Measurements from ENCODE around the gene NSFL1C.

Gene NSFL1C

DNA sequence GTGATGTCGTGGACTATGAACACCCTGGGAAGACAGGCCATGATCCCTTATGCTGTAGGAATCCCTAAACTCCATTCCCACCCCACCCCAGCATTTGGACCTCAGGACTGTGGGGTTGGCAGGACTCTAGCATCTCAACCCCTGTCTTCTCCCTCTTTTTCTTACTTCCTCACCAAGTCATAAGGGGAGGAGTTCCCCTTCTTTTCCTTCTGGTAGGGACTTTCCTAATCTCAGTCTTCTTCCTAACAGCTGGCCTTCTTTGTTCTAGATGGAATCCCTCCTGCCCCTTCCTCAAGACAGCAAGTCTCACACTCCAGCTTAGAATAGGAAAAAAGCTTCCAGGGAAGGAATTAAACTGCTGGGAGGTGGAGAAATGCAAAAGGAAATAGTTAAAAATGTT lies 26.9 kb upstream of the NSFL1C start:
- H3K27me3 ChIP-seq (ENCODE audit: low read depth), result peaks cover 9% of the 10 kb centered on the region
- no peaks in the 10 kb centered on the region for H3K4me1 ChIP-seq
- no peak for DNase-seq (ENCODE audit: low spot score in 2 of 2)
- no peaks in the 10 kb centered on the region for H3K9me3 ChIP-seq
- in situ Hi-C loops (cut with MboI; ENCODE audit: low sequenced_read_pairs), result no loop called here
- H3K36me3 ChIP-seq (replicated peaks), result no peaks in the 10 kb centered on the region
- H3K4me3 ChIP-seq, result no peak overlapping the region

DNA sequence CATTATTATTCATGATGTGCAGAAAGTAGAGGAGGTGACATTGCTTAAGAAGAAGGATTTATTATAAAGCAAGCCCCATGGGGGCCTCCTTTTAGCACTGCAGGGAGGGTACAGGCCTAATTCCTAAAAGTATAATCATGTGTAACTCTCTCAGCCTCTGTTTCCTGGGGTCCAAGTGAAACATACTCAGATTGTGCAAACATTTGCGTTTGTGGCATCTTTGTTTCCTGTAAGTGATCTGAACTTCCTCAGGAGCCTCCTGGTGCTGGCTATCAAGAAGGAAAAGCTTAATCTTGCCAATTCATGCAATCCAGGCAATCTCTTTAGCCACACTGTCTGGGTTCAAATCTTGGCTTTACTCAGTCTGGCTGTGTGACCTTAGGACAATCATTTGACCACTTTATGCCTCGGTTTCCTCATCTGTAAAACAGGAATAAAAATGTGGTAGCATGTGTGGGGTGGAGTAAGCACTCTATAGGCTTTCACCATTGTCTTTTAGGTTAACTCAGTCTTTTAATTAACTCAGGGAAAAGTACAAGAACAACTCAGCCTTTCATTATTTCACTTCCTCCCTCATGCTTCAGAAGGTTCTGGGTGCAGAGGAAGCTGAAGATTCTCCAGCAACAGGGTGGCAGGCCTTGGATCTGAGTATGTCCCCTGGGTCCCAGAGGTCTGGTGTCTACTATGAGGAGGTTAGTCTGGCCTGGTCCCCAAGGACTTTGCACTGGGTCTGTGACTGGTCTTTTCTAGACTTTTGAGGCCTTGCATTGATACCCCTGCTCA lies 25.4 kb upstream of the NSFL1C start:
- Histone ChIP-seq H3K9me3 (no peaks in the 10 kb centered on the region), H3K36me3 (replicated peaks) (no peaks in the 10 kb centered on the region), H3K27me3 (ENCODE audit: low read depth) (peaks cover 9% of the 10 kb centered on the region), H3K4me1 (no peaks in the 10 kb centered on the region), H3K4me3 (no peak overlapping the region)
- in situ Hi-C loops (cut with MboI; ENCODE audit: low sequenced_read_pairs), result no loop called here
- DNase-seq (ENCODE audit: low spot score in 2 of 2), result no peak

DNA sequence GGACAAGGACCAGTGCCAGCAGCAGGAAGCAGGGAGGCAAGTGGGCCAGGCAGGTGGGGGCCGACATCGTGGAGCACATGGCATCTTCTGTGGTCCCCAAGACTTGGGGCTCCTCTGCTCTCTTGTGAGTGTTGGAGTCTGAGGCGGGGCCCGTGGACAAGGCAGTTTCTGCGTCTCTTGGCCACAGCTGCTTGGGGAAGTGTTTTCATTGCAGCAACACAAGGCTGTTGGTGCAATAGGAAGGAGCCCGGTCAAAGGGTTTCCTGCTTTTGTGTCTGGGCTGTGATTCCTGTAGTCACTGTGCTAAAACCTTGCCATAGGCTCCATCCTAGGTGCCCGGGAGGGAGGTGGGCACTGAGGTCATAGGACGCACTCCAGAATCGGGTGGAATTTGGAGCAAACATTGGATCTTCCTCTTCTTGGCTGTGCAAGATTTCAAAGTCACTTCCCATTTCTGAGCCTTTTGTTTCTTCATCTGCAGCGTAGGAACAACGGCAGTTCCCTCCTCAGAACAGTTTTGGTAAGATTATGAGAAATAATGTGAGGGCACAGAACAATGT lies 24.7 kb upstream of the NSFL1C start, which contains the start of gene SIRPB2:
TSS of gene SIRPB2 (minus strand) at position 140 of the 560 bp plus-strand sequence. CDS start at position 79, 61 bp downstream.
- no peak within 1 kb of the TSS for H3K4me3 ChIP-seq
- no peaks in the 10 kb centered on the region for H3K9me3 ChIP-seq
- no peak for DNase-seq (ENCODE audit: low spot score in 2 of 2)
- in situ Hi-C loops (cut with MboI; ENCODE audit: low sequenced_read_pairs), result no loop called here
- no peaks in the 10 kb centered on the region for H3K36me3 ChIP-seq (replicated peaks)
- H3K27me3 ChIP-seq (ENCODE audit: low read depth), result peaks cover 9% of the 10 kb centered on the region
- no peaks in the 10 kb centered on the region for H3K4me1 ChIP-seq

DNA sequence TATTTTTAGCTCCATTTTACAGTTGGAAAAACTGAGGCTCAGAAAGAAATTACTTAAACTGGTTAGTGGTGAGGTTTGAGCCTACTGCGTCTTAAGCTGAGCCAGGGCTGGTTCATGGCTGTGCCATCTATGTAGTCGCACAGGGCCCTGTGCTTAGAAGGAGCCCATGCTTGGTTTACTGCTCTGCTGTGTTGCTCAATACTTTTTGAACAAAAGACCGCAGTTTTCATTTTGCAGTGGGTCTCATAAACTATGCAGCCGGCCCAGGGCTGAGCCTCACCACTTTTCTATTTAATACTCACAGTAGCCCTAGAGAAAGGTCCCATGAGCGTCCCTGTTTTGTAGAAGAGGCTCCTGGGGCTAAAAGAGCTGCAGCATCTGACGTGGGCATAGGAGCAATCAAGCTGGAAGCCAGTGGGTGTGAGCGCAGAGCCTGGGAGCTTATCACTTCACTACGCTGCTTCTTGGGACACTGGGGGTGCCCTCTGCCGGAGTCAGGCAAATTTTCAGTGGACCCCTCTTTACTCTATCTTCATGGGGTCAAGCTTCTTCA lies 24.1 kb upstream of the NSFL1C start:
- no peak overlapping the region for H3K4me3 ChIP-seq
- H3K36me3 ChIP-seq (replicated peaks), result no peaks in the 10 kb centered on the region
- no peaks in the 10 kb centered on the region for H3K4me1 ChIP-seq
- peaks cover 9% of the 10 kb centered on the region for H3K27me3 ChIP-seq (ENCODE audit: low read depth)
- no peaks in the 10 kb centered on the region for H3K9me3 ChIP-seq
- no peak for DNase-seq (ENCODE audit: low spot score in 2 of 2)
- in situ Hi-C loops (cut with MboI; ENCODE audit: low sequenced_read_pairs), result no loop called here

DNA sequence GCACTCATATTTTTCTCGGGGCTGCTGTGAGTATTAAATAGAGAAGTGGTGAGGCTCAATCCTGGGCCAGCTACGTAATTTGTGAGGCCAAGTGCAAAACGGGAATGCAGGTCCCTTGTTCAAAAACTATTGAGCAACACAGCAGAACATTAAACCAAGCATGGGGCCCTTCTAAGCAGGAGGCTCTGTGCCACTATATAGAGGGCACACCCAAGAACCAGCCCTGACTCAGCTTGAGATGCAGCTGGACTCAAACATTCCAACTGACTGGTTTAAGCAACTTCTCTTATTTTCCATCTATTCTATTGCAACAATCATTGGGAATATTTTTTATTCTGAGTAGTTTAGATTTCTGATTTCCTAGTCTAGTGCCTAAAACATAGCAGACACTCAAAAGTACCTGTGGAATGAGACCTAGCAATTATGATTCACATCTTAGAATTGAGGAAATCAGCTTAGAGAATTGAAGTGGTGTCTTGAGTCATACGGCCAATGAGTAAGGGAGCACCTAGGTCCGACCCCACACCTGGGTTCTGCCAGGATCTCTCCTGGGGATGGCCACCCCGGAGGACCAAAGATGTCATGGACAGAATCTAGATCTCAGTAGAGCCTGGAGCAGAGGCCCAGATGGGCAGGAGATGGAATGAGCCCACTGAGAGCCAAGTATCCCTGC lies 23.3 kb upstream of the NSFL1C start:
- Histone ChIP-seq H3K27me3 (ENCODE audit: low read depth) (peaks cover 9% of the 10 kb centered on the region), H3K4me1 (no peaks in the 10 kb centered on the region), H3K36me3 (replicated peaks) (no peaks in the 10 kb centered on the region), H3K9me3 (no peaks in the 10 kb centered on the region), H3K4me3 (no peak overlapping the region)
- in situ Hi-C loops (cut with MboI; ENCODE audit: low sequenced_read_pairs), result no loop called here
- no peak for DNase-seq (ENCODE audit: low spot score in 2 of 2)

DNA sequence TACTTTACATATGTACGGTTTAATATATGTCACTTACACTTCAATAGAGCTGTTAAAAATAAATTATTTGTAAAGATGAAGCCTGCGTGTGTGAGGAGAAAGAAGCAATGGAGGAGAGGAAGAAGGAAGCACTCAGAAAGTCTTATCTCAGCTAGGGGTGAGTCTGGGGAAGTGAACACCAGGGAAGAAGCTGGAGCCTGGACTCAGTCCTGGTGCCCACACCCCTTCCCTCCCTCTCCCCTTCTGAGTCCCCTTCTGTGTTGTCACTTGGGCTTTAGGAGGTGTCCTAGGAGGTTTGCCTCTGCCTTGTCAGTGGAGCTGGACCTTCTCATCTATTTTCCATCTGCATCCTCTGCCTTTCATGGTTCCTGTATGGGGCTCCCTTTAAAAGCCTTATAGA lies 22.7 kb upstream of the NSFL1C start:
- Histone ChIP-seq H3K9me3 (no peaks in the 10 kb centered on the region), H3K4me1 (no peaks in the 10 kb centered on the region), H3K4me3 (no peak overlapping the region), H3K27me3 (ENCODE audit: low read depth) (peaks cover 14% of the 10 kb centered on the region), H3K36me3 (replicated peaks) (no peaks in the 10 kb centered on the region)
- in situ Hi-C loops (cut with MboI; ENCODE audit: low sequenced_read_pairs), result no loop called here
- DNase-seq (ENCODE audit: low spot score in 2 of 2), result no peak

DNA sequence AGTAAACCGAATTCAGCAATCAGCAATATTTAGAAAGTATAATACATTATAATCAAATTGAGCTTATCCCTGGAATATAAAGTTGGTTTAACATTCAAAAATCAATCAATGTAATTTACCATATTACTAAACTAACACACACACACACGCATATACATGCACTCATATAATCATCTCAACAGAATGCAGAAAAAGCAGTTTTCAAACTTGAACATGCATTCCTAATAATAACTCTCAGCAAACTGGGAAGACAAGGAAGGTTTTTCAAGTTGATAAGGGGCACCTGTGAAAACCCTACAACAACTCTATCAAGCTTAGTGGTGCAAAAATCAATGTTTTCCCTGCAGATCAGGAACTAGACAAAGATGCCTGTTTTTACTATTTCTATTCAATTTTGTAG lies 19.9 kb upstream of the NSFL1C start:
- no peak for DNase-seq (ENCODE audit: low spot score in 2 of 2)
- no peaks in the 10 kb centered on the region for H3K4me1 ChIP-seq
- in situ Hi-C loops (cut with MboI; ENCODE audit: low sequenced_read_pairs), result no loop called here

DNA sequence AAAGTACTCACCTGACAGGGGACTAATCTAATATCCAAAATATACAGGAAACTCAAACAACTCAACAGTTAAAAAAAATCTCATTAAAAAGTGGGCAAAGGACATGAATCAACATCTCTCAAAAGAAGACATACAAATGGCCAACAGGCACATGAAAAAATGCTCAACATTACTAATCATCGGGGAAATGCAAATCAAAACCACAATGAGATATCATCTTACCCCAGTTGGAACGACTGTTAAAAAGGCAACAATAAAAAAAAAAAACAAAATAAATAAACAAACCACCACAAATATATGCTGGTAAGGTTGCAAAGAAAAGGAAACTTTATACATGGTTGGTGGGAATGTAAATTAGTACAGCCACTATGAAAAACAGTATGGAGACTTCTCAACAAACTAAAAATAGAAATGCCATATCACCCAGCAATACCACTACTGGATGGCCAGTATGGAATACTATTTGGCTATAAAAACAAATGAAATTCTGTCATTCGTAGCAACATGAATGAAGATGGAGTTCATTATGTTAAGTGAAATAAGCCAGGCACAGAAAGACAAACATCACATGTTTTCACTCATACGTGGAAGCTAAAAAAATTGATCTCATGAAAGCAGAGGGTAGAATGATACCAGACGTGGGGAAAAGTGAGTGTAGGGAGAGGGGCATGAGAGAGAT lies 17.9 kb upstream of the NSFL1C start:
- DNase-seq (ENCODE audit: low spot score in 2 of 2), result no peak
- Histone ChIP-seq H3K9me3 (no peaks in the 10 kb centered on the region), H3K4me1 (no peaks in the 10 kb centered on the region), H3K27me3 (ENCODE audit: low read depth) (peaks cover 30% of the 10 kb centered on the region), H3K36me3 (replicated peaks) (no peaks in the 10 kb centered on the region), H3K4me3 (no peak overlapping the region)
- in situ Hi-C loops (cut with MboI; ENCODE audit: low sequenced_read_pairs), result no loop called here

More for the DNA sequence above, 19.9 kb upstream of the NSFL1C start:
- Histone ChIP-seq H3K27me3 (ENCODE audit: low read depth) (peaks cover 24% of the 10 kb centered on the region), H3K36me3 (replicated peaks) (no peaks in the 10 kb centered on the region), H3K4me3 (no peak overlapping the region), H3K9me3 (no peaks in the 10 kb centered on the region)

DNA sequence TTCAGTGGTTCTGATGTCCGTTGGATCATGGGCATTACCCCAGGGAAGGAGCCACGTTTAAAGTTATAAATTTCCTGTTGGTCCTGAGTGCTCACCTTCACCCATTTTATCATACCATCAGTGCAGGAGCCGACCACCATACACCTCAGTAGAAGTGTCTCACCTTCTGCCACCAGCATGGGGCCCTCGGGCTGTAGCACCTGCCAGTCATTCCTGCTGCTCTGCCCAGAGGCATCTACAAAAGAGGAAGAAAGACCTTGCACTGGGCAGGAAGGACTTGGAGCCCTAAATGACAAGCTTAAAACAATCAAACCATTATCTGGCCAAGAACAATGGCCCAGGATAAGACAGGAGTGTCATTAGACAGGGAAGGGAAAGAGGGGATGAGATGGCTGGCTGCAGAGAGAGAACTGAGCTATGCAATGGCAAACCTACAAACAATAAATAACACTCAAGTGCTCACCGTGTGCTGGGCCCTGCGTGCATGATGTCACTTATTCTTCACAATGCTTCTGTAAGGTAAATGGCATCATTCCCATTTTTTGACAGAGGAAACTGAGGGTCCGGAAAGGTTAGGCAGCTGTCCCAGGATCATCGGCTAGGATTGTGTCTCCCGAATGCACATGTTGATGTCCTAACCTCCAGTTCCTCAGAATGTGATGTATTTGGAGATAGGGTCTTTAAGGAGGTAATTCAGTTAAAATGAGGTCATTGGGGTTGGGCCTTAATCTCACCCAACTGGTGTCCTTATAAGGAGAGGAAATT lies 13.4 kb upstream of the NSFL1C start:
- no peak for DNase-seq (ENCODE audit: low spot score in 2 of 2)
- Histone ChIP-seq H3K27me3 (ENCODE audit: low read depth) (peaks cover 39% of the 10 kb centered on the region), H3K36me3 (replicated peaks) (no peaks in the 10 kb centered on the region), H3K9me3 (no peaks in the 10 kb centered on the region), H3K4me3 (no peak overlapping the region), H3K4me1 (no peaks in the 10 kb centered on the region)
- in situ Hi-C loops (cut with MboI; ENCODE audit: low sequenced_read_pairs), result no loop called here

DNA sequence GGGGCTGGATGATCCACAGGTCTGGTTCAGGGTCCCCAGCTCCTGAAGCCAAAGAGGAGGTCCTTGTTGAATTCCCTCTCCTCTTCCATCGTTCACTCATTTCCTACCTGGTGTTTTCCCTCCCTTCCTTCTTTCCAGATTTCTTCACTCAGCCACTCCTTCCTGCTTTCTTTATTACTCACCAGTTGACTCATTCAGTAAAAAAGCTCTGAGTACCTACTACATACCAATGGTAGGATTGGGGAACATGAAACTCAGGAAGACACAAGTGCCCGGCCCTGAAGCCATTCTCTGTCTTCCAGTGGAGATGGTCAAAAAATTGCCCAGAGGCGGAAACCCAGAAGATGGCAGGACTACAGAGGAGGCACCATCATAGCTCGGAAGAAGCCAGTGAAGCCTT lies 11.9 kb upstream of the NSFL1C start:
- DNase-seq (ENCODE audit: low spot score in 2 of 2), result no peak
- no peaks in the 10 kb centered on the region for H3K36me3 ChIP-seq (replicated peaks)

DNA sequence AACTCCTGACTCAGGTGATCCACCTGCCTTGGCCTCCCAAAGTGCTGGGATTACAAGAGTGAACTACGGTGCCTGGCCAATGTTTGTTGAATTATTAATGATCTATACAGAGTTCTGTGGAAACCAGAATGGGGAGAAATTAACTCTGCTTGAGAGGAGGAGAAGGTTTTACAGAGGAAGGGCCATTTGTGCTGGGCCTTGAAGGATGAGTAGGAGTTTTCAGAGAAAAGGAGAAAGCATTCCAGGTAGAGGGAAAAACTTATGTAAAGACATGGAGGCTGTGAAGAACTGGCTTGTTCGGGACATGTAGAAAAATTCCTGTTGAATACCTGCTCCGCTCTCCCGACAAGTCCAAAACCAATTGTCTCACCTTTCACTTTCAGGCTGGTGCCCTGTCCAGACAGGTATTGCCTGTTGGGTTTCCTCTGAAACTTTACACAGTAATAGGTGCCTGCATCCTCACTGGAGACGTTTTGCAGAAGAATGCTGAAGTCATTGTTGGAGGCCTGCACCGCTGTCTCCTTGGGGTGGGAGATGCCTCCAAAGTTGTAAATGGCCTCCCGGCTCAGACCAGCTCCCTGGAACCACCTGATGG lies 11.3 kb upstream of the NSFL1C start:
- H3K36me3 ChIP-seq (replicated peaks), result no peaks in the 10 kb centered on the region
- peaks cover 26% of the 10 kb centered on the region for H3K27me3 ChIP-seq (ENCODE audit: low read depth)
- no peaks in the 10 kb centered on the region for H3K9me3 ChIP-seq
- H3K4me3 ChIP-seq, result no peak overlapping the region
- no peak for DNase-seq (ENCODE audit: low spot score in 2 of 2)
- in situ Hi-C loops (cut with MboI; ENCODE audit: low sequenced_read_pairs), result no loop called here
- no peaks in the 10 kb centered on the region for H3K4me1 ChIP-seq

More for the DNA sequence above, 11.9 kb upstream of the NSFL1C start:
- Histone ChIP-seq H3K27me3 (ENCODE audit: low read depth) (peaks cover 29% of the 10 kb centered on the region), H3K9me3 (no peaks in the 10 kb centered on the region), H3K4me3 (no peak overlapping the region), H3K4me1 (no peaks in the 10 kb centered on the region)
- in situ Hi-C loops (cut with MboI; ENCODE audit: low sequenced_read_pairs), result no loop called here

DNA sequence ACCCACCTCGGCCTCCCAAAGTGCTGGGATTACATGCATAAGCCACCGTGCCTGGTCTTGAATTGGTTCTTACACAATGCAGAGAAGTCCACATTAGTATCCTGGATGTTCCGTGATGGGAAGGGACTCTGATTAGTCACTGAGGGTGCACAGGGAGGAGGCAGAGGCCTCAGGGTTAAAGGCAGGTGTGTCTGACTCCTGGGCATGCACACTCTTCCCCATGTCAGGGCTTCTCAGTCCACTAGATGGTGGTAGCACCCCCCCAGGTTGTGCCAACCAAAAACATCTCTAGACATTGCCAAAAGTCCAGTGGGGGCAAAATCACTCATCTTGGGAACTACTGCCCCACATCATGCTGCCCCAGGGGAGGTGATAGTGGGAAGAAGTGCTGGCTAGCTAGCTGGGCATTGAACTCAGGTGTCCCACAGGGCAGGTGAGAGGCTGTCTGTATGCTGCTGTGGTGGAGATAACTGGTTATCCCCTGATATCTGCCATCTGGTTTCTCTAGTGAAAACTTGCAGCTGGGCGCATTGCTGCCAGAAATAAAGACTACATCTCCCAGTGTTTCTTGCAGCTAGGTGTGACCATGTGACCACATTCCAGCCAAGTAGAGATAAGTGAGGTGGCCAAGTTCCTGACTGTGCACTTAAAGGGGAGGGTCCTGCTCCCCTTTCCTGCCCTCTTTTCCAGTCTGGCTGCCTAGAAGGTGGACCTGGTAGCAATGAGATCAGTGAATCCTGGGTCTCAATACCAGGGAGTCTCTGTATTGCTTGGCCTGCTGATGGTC lies 8.4 kb upstream of the NSFL1C start:
- Histone ChIP-seq H3K4me3 (no peak overlapping the region), H3K4me1 (0 out of 2 replicates have a peak, but pooled peaks cover 3% of the 10 kb centered on the region), H3K36me3 (replicated peaks) (no peaks in the 10 kb centered on the region), H3K27me3 (ENCODE audit: low read depth) (peaks cover 9% of the 10 kb centered on the region; the same call in 1 of the 2 replicates), H3K9me3 (no peaks in the 10 kb centered on the region)
- in situ Hi-C loops (cut with MboI; ENCODE audit: low sequenced_read_pairs), result loop anchor here (25.0 kb wide), 1 partner anchor 363 kb away; the partner anchor contains the start of gene PSMF1
- no peak for DNase-seq (ENCODE audit: low spot score in 2 of 2)
